Fibroblast of pulmonary artery (primary cell): ENCODE results near the gene MBNL3.
"Not testable (repeated sequence)": the region's sequence is repeated elsewhere in the genome, so short reads cannot be mapped to it uniquely, and the experiment has no call there.

Experiments used
- DNase-seq: peaks from one replicate; pipeline ENCODE4 v3.0.0-alpha.2; 2010; ENCODE audit warnings: low read depth
- H3K4me3 ChIP-seq: replicated peaks from 2 replicates; pipeline ENCODE4 v1.5.1; 2011; ENCODE audit warnings: low read depth, mild to moderate bottlenecking, control low read depth, low read length, moderate library complexity
- TF ChIP-seq, protein P1 (sequence below): IDR thresholded peaks from 2 replicates; pipeline ENCODE4 v1.5.1; 2011; ENCODE audit warnings: mild to moderate bottlenecking, control low read depth, low read length, inconsistent platforms; ENCODE audit errors: missing control alignments

Gene MBNL3

DNA sequence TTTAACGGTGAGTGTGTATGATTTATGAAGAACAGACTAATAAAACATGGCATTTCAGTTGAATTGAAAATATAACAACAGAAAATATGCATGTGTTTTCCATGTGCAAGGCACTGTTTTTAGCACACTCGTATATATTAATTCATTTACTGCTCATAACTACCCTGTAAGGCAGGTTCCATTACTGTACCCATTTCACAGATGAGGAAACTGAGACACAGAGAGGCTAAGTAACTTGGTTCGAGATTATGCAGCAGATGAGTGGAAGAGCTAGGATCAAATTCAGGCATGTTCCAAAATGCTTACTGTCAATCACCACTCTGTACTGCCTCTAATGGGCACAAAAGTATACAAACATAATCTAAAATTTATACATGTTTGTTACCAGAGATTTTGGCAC lies 20.4 kb downstream of the MBNL3 start:
- TF ChIP-seq, protein P1, sequence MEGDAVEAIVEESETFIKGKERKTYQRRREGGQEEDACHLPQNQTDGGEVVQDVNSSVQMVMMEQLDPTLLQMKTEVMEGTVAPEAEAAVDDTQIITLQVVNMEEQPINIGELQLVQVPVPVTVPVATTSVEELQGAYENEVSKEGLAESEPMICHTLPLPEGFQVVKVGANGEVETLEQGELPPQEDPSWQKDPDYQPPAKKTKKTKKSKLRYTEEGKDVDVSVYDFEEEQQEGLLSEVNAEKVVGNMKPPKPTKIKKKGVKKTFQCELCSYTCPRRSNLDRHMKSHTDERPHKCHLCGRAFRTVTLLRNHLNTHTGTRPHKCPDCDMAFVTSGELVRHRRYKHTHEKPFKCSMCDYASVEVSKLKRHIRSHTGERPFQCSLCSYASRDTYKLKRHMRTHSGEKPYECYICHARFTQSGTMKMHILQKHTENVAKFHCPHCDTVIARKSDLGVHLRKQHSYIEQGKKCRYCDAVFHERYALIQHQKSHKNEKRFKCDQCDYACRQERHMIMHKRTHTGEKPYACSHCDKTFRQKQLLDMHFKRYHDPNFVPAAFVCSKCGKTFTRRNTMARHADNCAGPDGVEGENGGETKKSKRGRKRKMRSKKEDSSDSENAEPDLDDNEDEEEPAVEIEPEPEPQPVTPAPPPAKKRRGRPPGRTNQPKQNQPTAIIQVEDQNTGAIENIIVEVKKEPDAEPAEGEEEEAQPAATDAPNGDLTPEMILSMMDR = no peak
- no peak overlapping the region for H3K4me3 ChIP-seq
- DNase-seq = no peak

DNA sequence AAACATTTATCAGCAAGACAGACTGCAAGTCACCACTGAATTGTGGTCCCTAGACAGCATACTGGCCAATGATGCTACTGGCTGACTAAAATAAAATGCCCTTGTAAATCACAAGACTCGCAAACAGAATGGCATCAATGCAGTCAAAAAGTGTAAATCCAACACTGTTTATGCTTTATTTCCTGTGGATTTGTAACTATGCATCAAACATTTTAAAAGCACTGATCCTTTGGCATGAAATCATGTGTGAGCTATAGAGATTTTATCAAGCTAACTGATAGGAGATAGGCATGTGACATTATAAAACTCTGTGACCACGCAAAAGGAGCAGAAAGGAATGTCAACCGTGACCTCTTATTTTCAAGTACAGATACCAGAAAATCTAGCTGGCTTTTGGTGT lies 20.8 kb downstream of the MBNL3 start:
- DNase-seq = no peak
- no peak overlapping the region for H3K4me3 ChIP-seq
- TF ChIP-seq, protein P1 = no peak

DNA sequence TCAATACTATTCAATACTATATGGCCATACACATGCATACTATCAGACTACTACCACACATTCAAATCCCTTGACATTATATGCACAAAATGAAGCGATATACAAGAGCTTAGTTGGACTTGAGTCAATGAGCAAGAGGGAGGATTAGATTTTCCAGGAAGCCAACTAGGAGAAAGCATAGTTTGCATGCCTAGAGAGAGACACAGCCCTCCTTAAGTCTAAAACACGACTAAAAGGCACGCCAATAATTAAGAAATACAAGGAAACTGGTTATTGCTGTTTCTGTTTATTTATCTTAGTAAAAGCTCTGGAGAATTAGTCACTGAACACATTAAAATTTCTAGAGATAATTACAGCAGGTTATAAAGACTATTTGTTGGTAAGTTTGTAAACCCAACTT lies 21.8 kb downstream of the MBNL3 start:
- TF ChIP-seq, protein P1 = no peak
- peak; percentile 40 for DNase-seq
- H3K4me3 ChIP-seq = no peak overlapping the region

DNA sequence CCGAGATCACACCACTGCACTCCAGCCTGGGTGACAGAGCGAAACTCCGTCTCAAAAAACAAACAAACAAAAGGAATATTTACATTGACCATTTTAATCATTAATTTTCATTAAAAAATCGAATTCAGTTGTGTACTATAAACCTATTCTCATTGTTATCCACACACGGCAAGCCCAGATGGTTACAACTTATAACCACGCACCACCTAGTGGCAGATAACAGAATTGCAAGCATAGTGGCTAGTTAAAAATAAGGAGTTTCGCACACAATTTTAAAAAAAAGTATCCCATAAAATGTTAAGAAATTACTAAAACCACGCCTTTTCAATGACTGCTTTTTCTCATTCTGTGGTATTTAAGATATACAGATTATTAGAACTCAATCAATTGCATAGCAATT lies 25.4 kb downstream of the MBNL3 start:
- no peak overlapping the region for H3K4me3 ChIP-seq
- peak; percentile 10 for DNase-seq
- TF ChIP-seq, protein P1 = peak; percentile 38

DNA sequence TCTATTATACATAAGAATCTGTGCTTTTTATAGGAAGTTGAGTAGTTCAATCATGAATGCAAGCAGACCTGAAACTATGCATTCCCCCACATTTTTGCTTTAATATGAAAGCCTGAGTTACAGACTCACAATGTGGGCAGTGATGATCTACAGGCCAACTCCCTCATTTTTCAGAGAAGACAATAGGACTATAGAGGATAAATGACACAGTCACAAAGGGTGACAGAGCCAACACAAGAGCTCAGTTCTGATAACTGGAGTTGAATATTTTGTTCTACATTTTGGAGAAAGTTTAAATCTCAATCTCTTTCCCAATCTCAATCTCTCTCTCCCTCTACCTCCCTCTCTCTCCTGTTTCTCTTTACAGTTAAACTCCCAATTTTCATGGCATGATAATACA lies 27.0 kb downstream of the MBNL3 start:
- DNase-seq = no peak
- TF ChIP-seq, protein P1 = no peak
- no peak overlapping the region for H3K4me3 ChIP-seq

DNA sequence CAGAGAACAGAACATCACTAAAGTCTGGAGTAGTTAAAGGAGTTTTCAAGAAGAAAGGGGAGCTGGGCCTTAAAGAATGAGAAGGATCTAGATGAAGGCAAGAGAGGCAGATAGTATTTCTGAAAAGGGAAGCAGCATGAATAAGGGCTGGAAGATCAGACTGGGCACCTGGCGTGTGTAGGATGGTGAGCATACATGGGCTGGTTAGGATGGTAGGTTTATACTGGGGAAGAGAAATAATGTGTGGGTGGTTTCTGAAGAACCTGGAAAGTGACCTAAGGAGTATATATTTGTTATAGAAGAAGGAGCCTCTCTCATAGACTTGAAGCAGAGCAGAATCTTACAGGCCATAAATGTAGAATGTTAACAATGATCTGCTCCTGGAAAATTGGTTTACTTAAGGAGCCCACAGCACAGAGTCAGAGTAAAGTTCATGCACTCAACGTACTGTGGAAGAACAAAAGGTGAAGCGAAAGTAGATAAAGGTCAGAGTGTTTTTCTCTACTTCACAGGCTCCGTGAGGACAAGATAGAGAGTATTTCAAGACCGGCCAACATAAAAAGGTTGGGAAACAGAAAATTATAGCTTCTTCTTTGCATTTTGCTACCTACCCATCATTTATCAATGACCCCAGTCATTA lies 35.8 kb downstream of the MBNL3 start:
- H3K4me3 ChIP-seq = no peak overlapping the region
- TF ChIP-seq, protein P1 = no peak
- no peak for DNase-seq

DNA sequence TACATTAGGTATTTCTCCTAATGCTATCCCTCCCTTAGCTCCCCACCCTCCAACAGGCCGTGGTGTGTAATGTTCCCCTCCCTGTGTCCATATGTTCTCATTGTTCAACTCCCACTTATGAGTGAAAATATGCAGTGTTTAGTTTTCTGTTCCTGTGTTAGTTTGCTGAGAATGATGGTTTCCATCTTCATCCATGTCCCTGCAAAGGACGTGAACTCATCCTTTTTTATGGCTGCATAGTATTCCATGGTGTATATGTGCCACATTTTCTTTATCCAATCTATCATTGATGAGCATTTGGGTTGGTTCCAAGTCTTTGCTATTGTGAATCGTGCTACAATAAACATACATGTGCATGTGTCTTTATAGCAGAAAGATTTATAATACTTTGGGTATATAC lies 42.9 kb downstream of the MBNL3 start:
- not testable (repeated sequence) for DNase-seq

More for the DNA sequence above, 42.9 kb downstream of the MBNL3 start:
- not testable (repeated sequence) for H3K4me3 ChIP-seq
